ENCODE data around the gene ERP27.
A peak's percentile ranks its signal among the peaks of the same experiment; 100 is the strongest.

ERP27 gene

GRCh38 chr12:14937014-14937413 is 1.3 kb downstream of the ERP27 start:
- H3K27ac ChIP-seq: peak overlapping the region; percentile 90
- TF ChIP-seq, protein P1, sequence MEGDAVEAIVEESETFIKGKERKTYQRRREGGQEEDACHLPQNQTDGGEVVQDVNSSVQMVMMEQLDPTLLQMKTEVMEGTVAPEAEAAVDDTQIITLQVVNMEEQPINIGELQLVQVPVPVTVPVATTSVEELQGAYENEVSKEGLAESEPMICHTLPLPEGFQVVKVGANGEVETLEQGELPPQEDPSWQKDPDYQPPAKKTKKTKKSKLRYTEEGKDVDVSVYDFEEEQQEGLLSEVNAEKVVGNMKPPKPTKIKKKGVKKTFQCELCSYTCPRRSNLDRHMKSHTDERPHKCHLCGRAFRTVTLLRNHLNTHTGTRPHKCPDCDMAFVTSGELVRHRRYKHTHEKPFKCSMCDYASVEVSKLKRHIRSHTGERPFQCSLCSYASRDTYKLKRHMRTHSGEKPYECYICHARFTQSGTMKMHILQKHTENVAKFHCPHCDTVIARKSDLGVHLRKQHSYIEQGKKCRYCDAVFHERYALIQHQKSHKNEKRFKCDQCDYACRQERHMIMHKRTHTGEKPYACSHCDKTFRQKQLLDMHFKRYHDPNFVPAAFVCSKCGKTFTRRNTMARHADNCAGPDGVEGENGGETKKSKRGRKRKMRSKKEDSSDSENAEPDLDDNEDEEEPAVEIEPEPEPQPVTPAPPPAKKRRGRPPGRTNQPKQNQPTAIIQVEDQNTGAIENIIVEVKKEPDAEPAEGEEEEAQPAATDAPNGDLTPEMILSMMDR (conservative IDR thresholded peaks at IDR 0.05): no peak

- H3K27ac ChIP-seq: peak overlapping the region; percentile 90
- TF ChIP-seq, protein P1 (conservative IDR thresholded peaks at IDR 0.05): peak; percentile 15; the same call in 1 of the 2 replicates
Measured at GRCh38 chr12:14936224-14936861, 2.0 kb downstream of the ERP27 start.

DNA sequence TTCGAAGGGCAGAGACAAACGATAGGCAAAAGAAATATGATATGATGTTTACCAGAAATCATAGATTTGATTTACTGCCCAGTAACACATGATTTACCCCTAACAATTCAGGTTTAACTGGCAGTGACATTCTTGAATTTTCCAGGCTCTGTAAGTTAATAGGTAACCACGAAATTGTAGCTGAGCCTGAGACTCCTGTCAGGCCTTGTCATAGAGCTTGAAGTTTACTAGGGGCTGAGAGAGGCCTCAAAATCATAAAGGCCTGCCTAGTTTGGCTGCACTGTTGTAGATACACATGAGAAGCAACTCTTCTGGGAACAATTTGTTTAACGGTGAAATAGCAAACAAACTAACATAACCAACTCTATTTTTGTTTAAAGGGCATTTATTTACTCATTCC is 3.3 kb downstream of the ERP27 start:
- TF ChIP-seq, protein P1 (conservative IDR thresholded peaks at IDR 0.05): no peak
- peak overlapping the region; percentile 90 for H3K27ac ChIP-seq

DNA sequence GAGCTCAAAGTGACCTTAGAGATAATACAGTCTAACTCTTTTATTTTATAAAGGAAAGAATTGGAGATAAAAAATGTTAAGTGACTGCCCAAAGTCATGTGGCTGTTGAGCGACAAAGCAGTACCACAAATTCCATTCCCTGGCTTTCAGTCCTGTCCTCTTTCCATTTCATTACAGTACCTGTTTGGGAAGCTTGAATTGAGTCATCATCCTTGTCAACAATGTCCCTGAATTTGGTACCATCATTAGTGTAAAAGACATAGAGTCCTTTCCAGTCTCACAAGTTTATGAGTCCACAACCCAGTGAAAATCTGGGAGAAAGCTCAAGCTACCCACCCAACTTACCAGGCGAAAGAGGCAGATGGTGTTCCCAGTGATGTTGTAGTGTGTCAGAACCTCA is 3.8 kb downstream of the ERP27 start:
- TF ChIP-seq, protein P1 (conservative IDR thresholded peaks at IDR 0.05): no peak

GRCh38 chr12:14931791-14932560 is 6.4 kb downstream of the ERP27 start:
- TF ChIP-seq, protein P1 (conservative IDR thresholded peaks at IDR 0.05): no peak
- H3K27ac ChIP-seq: no peak overlapping the region

More for the DNA sequence above, 3.8 kb downstream of the ERP27 start:
- peak overlapping the region; percentile 90 for H3K27ac ChIP-seq

DNA sequence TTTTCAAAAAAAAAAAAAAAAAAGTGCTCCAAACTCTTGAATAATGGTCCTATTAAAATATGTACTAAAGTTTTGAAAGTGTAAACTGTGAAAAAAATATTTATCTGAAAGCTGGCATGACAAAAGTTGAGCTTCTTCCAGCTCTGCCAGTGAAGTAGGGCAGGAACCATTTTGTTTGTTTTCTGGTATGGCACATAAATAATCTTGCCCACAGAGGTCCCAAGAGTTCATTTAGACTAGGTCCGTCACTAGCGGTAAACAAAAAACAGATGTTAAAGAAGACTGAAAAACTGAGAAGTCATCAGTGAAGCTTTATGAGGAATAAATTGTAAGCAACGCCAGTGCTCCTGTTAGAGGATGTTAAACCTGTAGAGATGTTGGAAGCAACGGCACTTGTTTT is 7.0 kb downstream of the ERP27 start:
- TF ChIP-seq, protein P1 (conservative IDR thresholded peaks at IDR 0.05): no peak
- no peak overlapping the region for H3K27ac ChIP-seq

- TF ChIP-seq, protein P1 (conservative IDR thresholded peaks at IDR 0.05): no peak
- peak overlapping the region; percentile 87 for H3K27ac ChIP-seq
Measured at GRCh38 chr12:14930299-14930698, 8.0 kb downstream of the ERP27 start.
